Adrenal gland (tissue), 12 donors: Measurements from ENCODE around the gene RTN4. TPM values are rescaled to one million over a fixed set of nuclear protein-coding genes. Genes with fewer than 3 reads are reported as not detected.
"Not testable (repeated sequence)": the region's sequence is repeated elsewhere in the genome, so short reads cannot be mapped to it uniquely, and the experiment has no call there.

Source experiments
- DNase-seq, 7 donors: peaks; one replicate each; pipeline ENCODE4 v3.0.0-alpha.2; 2019 to 2020
- H3K27ac ChIP-seq, 5 donors: fragments of 200-600 bp; sonication (generic) in 4 of 5; 1 replicate in 3 of 5; 2 replicates in 2 of 5; pipeline versions ENCODE4 v1.5.1 to v1.8.0; 2016 to 2020; ENCODE audit warnings: mild to moderate bottlenecking in 1 of 5
- H3K27me3 ChIP-seq: fragments of 200-600 bp; 2 replicates; pipeline ENCODE4 v1.8.0; 2021
- H3K36me3 ChIP-seq, 2 donors: fragments of 200-600 bp; replicated peaks in 1 of 2; 1 replicate in 1 of 2; 2 replicates in 1 of 2; pipeline versions ENCODE4 v1.5.1 to v1.8.0; 2018 to 2022
- H3K4me1 ChIP-seq, 2 donors: fragments of 200-600 bp; replicated peaks in 1 of 2; 1 replicate in 1 of 2; 2 replicates in 1 of 2; pipeline versions ENCODE4 v1.5.1 to v1.8.0; 2018 to 2021
- H3K4me3 ChIP-seq, 4 donors: fragments of 200-600 bp; sonication (generic) in 3 of 4; one replicate each; pipeline ENCODE4 v1.5.1; 2016 to 2018
- H3K9me3 ChIP-seq, 3 donors: fragments of 200-600 bp; sonication (generic) in 1 of 3; replicated peaks in 1 of 3; 1 replicate in 2 of 3; 2 replicates in 1 of 3; pipeline versions ENCODE4 v1.5.1 to v1.8.0; 2016 to 2021
- CTCF ChIP-seq, 6 experiments: fragments of 450-650 bp in 4 of 6; fragments of 200-600 bp in 2 of 6; sonication (generic) in 1 of 6; IDR thresholded peaks; 1 replicate in 5 of 6; 2 replicates in 1 of 6; pipeline versions ENCODE4 v1.5.1 to v1.8.0; 2016 to 2021; ENCODE audit warnings: antibody characterized with exemption in 6 of 6, mild to moderate bottlenecking in 2 of 6, moderate library complexity in 1 of 6
- POLR2A ChIP-seq, 2 donors: fragments of 450-650 bp; IDR thresholded peaks; one replicate each; pipeline ENCODE4 v1.6.1; 2017; ENCODE audit warnings: antibody characterized with exemption in 2 of 2, mild to moderate bottlenecking in 2 of 2, moderate library complexity in 1 of 2
- WGBS, 4 donors: extraction: QIAGEN DNeasy Blood & Tissue Kit in 2 of 4; methylation state at CpG; one replicate each; pipeline versions ENCODE4 v1.1.5 to v1.1.7; 2013 to 2017; 5-methylcytosine and 5-hydroxymethylcytosine counted together
- intact Hi-C, 2 donors: fragments of 100-400 bp; cut with DNase I; formaldehyde crosslinking; loops; one replicate each; pipeline versions ENCODE4 v1.14.1 to v1.15.0; 2022 to 2023
- polyA plus RNA-seq, 3 donors: library from polyadenylated mRNA; stranded (reverse); fragments of 200-250 nt in 2 of 3; fragments of 350-450 nt in 1 of 3; fragmentation: Illumina TruSeq in 1 of 3; extraction: RNeasy Lipid Tissue Mini Kit (QIAGEN cat#74804) in 1 of 3; gene quantifications; one replicate each; pipeline ENCODE4 v1.2.3, GENCODE V29; 2013 to 2014
- total RNA-seq, 9 donors: library from RNA; depleted of rRNA in 4 of 9; stranded (reverse); fragments of >200 nt in 4 of 9; fragments of 120-200 nt in 1 of 9; fragmentation: NEBNext Ultra II Directional in 1 of 9; extraction: Animal tissue kit (Norgen Biotek cat#: 25700) in 1 of 9; gene quantifications; one replicate each; pipeline versions ENCODE4 v1.1.0 to v1.2.4, GENCODE V29; 2013 to 2023
- donor health status: healthy with polysubstance abuse.
- donor health status: Bipolar disorder and iron deficiency.
- donor health status: DM: yes; HTN: yes; CAD: no.
- donor health status: DM: no; HTN: no; CAD: no.
- donor health status: DM: no; HTN: no; CAD: no.
- donor health status: DM: yes; HTN: yes; CAD: no.

RTN4 gene
- total and polyA plus RNA-seq, 12 donors, result 114 to 694 (median 444) TPM

GRCh38 chr2:55092439-55092838 lies 42.2 kb upstream of the RTN4 start:
- Histone ChIP-seq H3K4me3 (no peak overlapping the region), H3K27ac (no peak overlapping the region), H3K9me3 (no peaks in the 10 kb centered on the region), H3K27me3 (no peaks in the 10 kb centered on the region), H3K4me1 (peaks cover 17% of the 10 kb centered on the region in 2 donors), H3K36me3 (no peaks in the 10 kb centered on the region)
- 95 to 98% (median 97%) methylated on average over 6 of the region's 6 CpGs for WGBS, 4 donors
- no peak for DNase-seq
- intact Hi-C loops, result no loop called here
- no peak for TF ChIP-seq POLR2A (IDR thresholded peaks at IDR 0.05)
- no peak for TF ChIP-seq CTCF (IDR thresholded peaks at IDR 0.05)

- H3K4me3 ChIP-seq, DNase-seq, H3K9me3 ChIP-seq, H3K27me3 ChIP-seq, intact Hi-C loops, H3K36me3 ChIP-seq, H3K27ac ChIP-seq, H3K4me1 ChIP-seq: not testable (repeated sequence)
- 67 to 94% (median 70%) methylated on average over 4 of the region's 4 CpGs; no CpG with 5 or more reads in 1 of the 4 donors for WGBS, 4 donors
Observed at GRCh38 chr2:55091681-55092080, 41.4 kb upstream of the RTN4 start.

GRCh38 chr2:55090702-55091101 lies 40.5 kb upstream of the RTN4 start:
- Histone ChIP-seq H3K36me3 (no peaks in the 10 kb centered on the region), H3K27ac (no peak overlapping the region), H3K27me3 (no peaks in the 10 kb centered on the region), H3K9me3 (no peaks in the 10 kb centered on the region), H3K4me1 (no peaks in the 10 kb centered on the region), H3K4me3 (no peak overlapping the region)
- DNase-seq, result no peak
- intact Hi-C loops, result no loop called here
- TF ChIP-seq POLR2A (IDR thresholded peaks at IDR 0.05) (no peak), CTCF (IDR thresholded peaks at IDR 0.05) (no peak)
- WGBS, 4 donors, result 88 to 98% (median 93%) methylated on average over 2 of the region's 2 CpGs

- H3K9me3 ChIP-seq, result no peaks in the 10 kb centered on the region
- intact Hi-C loops, result no loop called here
- no peaks in the 10 kb centered on the region for H3K36me3 ChIP-seq
- TF ChIP-seq POLR2A (IDR thresholded peaks at IDR 0.05) (no peak), CTCF (IDR thresholded peaks at IDR 0.05) (no peak)
- H3K4me3 ChIP-seq, result no peak overlapping the region
- no peaks in the 10 kb centered on the region for H3K27me3 ChIP-seq
- DNase-seq, result no peak
- WGBS, 4 donors, result 82 to 100% (median 95%) methylated on average over 1 of the region's 1 CpG
- H3K27ac ChIP-seq, result no peak overlapping the region
- no peaks in the 10 kb centered on the region for H3K4me1 ChIP-seq
Observed at GRCh38 chr2:55089726-55090125, 39.5 kb upstream of the RTN4 start.

- no peak overlapping the region for H3K4me3 ChIP-seq
- no peaks in the 10 kb centered on the region for H3K27me3 ChIP-seq
- H3K4me1 ChIP-seq, result no peaks in the 10 kb centered on the region
- intact Hi-C loops, result no loop called here
- no peak overlapping the region for H3K27ac ChIP-seq
- H3K36me3 ChIP-seq, result no peaks in the 10 kb centered on the region
- WGBS, 4 donors, result 83 to 100% (median 92%) methylated on average over 1 of the region's 1 CpG
- DNase-seq, result no peak
- no peaks in the 10 kb centered on the region for H3K9me3 ChIP-seq
- TF ChIP-seq POLR2A (IDR thresholded peaks at IDR 0.05) (no peak), CTCF (IDR thresholded peaks at IDR 0.05) (no peak)
Observed at GRCh38 chr2:55088400-55088799, 38.1 kb upstream of the RTN4 start.
